Measurements from ENCODE around the gene IPO7.

The IPO7 gene

DNA sequence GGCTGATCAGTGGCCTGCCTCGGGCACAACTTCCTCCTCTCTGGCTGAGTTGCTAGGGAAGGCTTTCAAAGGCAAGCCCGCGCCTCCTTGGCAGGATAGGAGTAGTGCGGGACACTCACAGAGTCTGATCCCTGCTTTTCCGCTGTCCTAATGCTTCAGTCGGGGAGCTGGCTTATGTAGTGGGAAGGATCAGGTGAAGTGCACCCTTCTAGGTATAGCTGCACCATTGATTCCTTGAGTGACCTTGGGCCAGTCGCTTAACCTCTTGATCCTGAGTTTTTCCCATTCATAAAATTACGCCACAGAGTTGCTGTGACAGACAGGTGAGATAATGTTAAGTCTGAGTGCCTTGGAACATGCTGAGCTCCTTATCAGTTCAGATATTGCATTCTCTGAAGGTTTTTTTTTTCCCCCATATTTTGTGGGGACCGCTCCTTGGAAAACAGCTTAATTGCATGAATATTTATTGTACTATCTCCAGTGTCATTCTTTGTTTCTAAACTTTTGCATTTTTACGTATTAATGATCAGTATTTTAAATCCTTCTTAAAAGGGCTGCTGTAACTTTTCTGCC is 961 bp downstream of the IPO7 start:
- DNase-seq (ENCODE audit: low read depth), result no peak
- peak overlapping the region; percentile 94 for H3K4me3 ChIP-seq (ENCODE audit: control insufficient read depth, low read depth, low read length)
- TF ChIP-seq, protein P1, sequence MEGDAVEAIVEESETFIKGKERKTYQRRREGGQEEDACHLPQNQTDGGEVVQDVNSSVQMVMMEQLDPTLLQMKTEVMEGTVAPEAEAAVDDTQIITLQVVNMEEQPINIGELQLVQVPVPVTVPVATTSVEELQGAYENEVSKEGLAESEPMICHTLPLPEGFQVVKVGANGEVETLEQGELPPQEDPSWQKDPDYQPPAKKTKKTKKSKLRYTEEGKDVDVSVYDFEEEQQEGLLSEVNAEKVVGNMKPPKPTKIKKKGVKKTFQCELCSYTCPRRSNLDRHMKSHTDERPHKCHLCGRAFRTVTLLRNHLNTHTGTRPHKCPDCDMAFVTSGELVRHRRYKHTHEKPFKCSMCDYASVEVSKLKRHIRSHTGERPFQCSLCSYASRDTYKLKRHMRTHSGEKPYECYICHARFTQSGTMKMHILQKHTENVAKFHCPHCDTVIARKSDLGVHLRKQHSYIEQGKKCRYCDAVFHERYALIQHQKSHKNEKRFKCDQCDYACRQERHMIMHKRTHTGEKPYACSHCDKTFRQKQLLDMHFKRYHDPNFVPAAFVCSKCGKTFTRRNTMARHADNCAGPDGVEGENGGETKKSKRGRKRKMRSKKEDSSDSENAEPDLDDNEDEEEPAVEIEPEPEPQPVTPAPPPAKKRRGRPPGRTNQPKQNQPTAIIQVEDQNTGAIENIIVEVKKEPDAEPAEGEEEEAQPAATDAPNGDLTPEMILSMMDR (conservative IDR thresholded peaks at IDR 0.05; ENCODE audit: control insufficient read depth, insufficient read depth, low read depth, low read length), result no peak

DNA sequence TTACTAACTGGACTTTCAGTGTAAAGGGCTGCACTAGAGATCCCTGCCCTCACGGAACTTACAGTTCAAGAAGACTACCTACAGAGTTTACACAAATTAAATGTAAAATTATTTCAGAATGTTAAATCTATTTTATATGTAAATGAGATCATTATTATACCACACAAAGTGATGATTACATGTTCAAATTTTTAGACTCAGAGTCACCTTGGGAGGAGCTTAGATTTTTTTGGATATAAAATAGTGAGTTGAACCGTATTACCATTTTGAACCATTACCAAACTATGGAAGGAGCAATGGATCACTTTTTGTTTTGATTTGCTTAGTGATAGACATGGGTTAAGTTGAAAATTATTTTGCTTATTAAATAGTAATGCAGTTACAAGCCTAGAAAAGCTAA is 1.6 kb downstream of the IPO7 start:
- peak overlapping the region; percentile 94 for H3K4me3 ChIP-seq (ENCODE audit: control insufficient read depth, low read depth, low read length)
- DNase-seq (ENCODE audit: low read depth), result no peak
- TF ChIP-seq, protein P1 (conservative IDR thresholded peaks at IDR 0.05; ENCODE audit: control insufficient read depth, insufficient read depth, low read depth, low read length), result no peak

DNA sequence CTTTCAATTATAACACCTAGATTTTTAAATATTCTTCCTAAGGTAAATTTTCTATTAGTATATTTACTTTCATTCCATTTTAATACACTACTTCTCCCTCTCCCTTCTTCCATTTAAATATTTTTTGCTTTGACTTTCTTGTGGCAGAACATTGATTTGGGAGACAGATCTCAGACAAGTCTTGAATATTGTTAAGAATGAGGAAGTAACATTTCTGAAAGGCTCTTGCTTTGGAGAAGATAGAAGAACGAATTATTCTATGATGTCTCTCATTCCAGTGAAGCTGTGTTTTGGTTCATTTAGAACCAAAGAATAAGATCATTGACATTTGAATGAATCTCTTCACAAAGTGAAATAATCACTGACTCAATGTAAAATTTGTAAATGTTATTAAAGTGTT is 2.4 kb downstream of the IPO7 start:
- TF ChIP-seq, protein P1 (conservative IDR thresholded peaks at IDR 0.05; ENCODE audit: control insufficient read depth, insufficient read depth, low read depth, low read length), result no peak
- no peak overlapping the region for H3K4me3 ChIP-seq (ENCODE audit: control insufficient read depth, low read depth, low read length)
- DNase-seq (ENCODE audit: low read depth), result no peak

DNA sequence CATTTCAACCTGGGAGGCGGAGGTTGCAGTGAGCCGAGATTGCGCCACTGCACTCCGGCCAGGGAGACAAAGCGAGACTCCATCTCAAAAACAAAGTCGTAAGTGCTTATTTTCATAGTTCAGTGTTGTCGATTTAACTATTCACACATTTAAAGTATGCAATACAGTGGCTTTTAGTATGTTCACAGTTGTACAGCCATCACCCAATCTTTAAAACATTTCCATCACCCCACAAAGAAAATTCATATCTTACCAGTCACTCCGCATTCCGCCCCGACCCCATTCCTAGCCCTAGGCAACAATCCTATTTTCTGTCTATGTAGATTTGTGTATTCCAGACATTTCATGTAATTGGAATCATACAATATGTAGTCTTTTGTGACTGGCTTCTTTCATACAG is 11.9 kb downstream of the IPO7 start:
- DNase-seq (ENCODE audit: low read depth), result no peak
- TF ChIP-seq, protein P1 (conservative IDR thresholded peaks at IDR 0.05; ENCODE audit: control insufficient read depth, insufficient read depth, low read depth, low read length), result no peak
- no peak overlapping the region for H3K4me3 ChIP-seq (ENCODE audit: control insufficient read depth, low read depth, low read length)

DNA sequence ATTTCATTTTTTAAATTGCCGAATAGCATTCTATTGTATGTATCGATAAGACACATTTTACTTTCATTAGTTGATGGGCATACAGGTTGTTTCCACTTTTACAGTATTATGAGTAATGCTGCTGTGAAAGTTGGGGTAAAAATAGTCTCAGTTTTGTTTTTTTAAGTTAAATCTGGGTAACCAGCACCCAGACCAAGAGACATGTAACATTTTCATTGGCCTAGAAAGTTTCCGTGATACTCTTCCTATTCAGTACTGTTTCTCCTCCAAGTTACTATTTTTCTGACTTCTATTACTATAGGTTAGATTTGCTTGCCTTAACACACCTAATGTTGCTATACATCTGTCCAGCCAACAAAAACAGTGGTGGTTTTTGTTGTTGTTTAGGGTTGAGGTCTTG is 12.3 kb downstream of the IPO7 start:
- DNase-seq (ENCODE audit: low read depth), result no peak
- TF ChIP-seq, protein P1 (conservative IDR thresholded peaks at IDR 0.05; ENCODE audit: control insufficient read depth, insufficient read depth, low read depth, low read length), result no peak
- no peak overlapping the region for H3K4me3 ChIP-seq (ENCODE audit: control insufficient read depth, low read depth, low read length)

DNA sequence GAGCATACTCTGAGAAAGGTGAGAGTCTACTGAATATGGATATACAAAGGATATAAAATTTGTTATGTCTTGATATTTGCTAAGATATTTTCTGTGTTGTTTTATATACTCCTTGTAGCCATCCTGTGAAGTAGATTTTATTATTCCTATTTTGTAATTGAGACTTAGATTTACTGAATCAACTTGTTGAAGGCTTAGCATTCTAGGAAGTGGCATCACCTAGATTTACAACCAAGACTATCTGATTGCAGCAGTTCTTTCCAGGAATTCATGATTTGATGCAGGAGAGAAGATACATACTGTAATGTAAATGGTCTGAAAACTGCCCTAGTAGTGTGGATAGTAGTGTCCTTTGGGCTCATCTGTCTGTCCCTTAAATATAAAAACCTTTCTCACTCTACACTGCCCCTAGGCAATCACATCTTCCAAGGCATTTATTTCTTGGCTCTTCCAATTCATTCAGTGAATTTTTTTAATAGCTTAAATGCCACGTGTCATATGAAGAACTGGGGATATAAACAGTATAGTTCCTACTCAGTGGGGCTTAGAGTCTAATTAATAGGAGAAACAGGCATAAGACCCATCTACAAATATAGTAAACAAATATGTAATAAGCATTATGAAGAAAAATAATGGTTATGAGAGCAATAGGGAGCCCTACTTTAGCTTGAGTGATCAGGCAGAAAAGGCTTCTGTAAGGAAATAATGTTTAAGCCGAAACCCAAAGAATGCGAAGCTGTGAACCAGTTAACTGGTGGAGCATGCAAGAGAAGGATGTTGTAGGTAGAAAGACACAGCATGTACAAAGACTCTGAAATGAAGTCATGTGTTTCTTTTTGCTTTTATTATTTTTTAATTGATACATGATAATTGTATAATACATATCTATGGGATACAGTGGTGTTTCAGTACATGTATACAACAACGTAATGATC is 13.6 kb downstream of the IPO7 start:
- DNase-seq (ENCODE audit: low read depth), result no peak
- TF ChIP-seq, protein P1 (conservative IDR thresholded peaks at IDR 0.05; ENCODE audit: control insufficient read depth, insufficient read depth, low read depth, low read length), result no peak
- no peak overlapping the region for H3K4me3 ChIP-seq (ENCODE audit: control insufficient read depth, low read depth, low read length)
